Hepatic stellate cell (primary cell): Measurements from ENCODE around the gene CDH2.
A peak's percentile ranks its signal among the peaks of the same experiment; 100 is the strongest.

Experiments used
- DNase-seq: peaks from one replicate; pipeline ENCODE4 v3.0.0; 2011; ENCODE audit warnings: low spot score

The CDH2 gene

DNA sequence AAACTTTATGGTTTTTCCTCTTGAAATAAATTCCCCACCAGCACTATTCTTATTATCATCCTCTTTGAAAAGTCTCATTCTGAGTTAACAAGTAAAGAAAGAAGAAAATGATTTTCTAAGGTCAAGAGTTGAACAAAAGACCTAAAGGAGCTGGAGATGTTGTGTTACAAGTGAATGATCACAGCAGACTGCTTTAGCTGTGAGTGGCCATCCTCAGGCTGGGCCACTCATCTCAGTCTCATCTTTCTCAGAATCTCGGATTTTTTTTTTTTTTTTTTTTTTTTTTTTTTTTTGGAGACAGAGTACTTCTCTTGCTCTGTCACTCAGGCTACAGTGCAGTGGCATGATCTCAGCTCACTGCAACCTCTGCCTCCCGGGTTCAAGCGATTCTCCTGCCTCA lies 133.3 kb downstream of the CDH2 start:
- no peak for DNase-seq

GRCh38 chr18:28041366-28041765 lies 135.6 kb downstream of the CDH2 start:
- no peak for DNase-seq

GRCh38 chr18:28040716-28041115 lies 136.2 kb downstream of the CDH2 start:
- DNase-seq, result no peak

DNA sequence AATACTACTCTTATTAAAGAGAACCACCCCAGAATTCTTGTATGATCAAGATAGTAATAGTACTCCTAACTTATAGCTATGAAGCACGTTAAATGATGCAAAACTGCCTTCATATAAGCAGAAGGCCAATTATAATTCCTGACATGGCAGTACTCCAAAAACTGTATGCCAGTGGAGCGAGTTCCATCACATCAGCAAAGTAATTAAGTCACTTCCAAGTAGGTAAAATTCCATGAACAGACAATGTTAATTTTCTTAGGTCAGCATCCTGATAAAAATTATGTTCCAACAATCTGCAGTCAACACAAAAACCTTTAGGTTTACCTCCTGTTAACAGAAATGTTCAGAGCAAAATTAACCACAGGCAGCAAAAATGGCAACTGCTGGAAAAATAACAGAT lies 136.7 kb downstream of the CDH2 start:
- DNase-seq, result no peak

DNA sequence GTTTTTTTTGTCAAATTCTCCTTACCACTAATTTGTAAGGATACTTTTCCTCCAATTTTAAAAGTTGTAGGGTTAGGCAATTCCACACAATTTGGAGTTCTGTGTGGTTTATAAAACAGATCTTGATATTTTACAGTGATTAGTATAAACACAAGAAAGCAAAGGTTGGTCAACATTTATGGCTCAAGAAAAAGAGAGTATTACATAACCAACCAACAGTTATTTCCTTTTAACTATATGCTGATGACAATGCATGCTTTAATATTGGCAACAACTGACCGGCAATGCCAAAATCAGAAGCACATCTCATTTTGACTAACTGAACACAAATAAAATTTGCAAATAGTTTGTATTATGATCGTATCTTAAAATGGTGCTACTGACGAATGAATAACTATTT lies 137.2 kb downstream of the CDH2 start:
- DNase-seq, result no peak

DNA sequence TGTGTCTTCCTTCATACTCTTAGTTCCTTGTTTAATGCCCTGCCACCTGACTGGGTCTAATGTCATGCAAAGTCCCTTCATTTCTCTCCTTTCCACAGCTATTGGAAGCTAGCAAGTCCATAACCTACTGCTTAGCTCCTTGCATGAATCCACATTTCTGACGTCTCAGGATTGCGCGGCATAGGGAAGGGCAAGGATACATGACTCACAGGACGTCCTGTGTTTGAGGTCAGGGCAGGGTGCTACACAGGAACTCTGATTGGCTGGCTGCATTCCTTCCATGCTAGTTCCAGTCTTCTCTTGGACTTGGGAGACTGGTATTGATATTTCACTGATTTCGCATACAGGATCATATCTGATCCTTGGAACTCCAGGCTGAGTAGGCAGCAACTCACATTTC lies 137.9 kb downstream of the CDH2 start:
- no peak for DNase-seq

GRCh38 chr18:28036488-28036887 lies 140.4 kb downstream of the CDH2 start:
- no peak for DNase-seq

GRCh38 chr18:28034567-28034966 lies 142.4 kb downstream of the CDH2 start:
- no peak for DNase-seq

DNA sequence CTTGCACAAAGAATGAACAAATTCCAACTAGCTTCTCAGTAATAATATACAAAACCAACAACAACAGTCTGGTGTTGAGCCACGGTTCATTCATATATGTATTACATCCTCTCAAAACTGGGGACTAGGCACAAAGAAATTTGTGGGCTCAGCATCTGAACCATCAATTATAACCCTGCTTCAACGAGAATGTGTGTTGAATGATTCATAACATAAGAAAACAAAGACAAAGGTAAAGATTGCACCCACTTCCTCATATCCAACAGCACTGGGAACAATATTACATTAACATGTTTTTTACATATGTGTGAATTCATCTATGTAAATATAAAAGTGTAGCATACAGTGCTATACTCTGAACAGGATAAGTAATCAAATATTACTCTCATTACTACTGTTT lies 144.8 kb downstream of the CDH2 start:
- DNase-seq, result no peak

GRCh38 chr18:28030458-28030857 lies 146.5 kb downstream of the CDH2 start:
- DNase-seq, result no peak

DNA sequence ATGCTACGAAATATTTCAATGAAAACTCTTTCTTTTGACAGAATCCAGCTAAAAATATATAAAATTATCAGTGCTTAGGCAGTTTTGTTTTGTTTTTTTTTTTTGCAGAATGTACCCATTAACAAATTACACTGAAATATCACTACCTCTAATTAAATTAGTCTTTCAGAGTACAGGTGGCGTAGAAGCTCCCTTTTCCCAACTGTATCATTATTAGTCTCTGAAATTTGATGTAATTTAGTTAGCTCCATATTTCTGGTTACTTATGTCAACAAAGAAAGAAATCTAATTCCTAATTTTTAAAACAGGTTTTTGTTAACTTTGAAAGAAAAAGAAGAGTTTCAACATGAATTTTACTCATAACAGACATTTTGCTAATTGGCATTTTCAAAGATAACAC lies 149.2 kb downstream of the CDH2 start:
- DNase-seq, result no peak

- DNase-seq, result no peak
Measured at GRCh38 chr18:28019425-28020108, 157.4 kb downstream of the CDH2 start.

GRCh38 chr18:28018351-28018750 lies 158.6 kb downstream of the CDH2 start:
- no peak for DNase-seq

DNA sequence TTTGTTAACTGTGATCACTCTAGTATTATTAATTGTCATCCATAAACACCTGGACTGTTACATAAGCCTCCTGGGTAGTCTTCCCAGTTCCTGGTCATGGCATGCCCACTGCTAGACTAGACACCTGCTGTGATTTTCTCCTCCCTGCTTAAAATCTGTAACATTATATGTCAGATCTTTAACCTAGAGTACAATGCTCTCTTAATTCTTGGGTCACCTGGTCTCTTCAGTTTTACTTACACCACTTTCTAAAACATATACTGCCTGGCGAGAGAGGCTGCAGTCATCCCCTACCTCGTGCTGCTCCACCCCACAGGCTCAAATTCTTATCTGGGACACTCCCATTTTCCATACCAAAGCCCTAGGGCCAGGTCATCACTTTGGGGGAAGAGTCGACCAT lies 161.3 kb downstream of the CDH2 start:
- DNase-seq, result no peak

DNA sequence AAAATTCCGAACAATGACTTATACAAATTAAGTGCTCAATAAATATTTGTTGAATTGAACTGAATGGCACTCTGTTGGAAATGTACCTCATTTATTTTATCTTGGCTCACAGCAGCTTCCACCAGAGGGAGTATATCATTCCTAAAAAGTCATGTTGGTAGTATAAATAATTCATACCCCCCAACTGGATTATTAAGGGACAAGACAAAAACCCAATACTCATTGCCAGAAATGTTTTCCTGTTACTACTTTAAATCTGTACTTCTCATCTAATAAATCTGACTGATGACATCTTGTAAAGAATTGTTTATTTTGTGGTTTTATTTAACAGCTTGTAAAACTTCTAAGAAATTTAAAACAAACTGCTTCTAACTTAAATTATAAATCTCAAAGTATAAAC lies 163.9 kb downstream of the CDH2 start:
- no peak for DNase-seq

- DNase-seq, result no peak
Measured at GRCh38 chr18:28012336-28012735, 164.6 kb downstream of the CDH2 start.

GRCh38 chr18:28009589-28009988 lies 167.3 kb downstream of the CDH2 start:
- DNase-seq, result no peak

DNA sequence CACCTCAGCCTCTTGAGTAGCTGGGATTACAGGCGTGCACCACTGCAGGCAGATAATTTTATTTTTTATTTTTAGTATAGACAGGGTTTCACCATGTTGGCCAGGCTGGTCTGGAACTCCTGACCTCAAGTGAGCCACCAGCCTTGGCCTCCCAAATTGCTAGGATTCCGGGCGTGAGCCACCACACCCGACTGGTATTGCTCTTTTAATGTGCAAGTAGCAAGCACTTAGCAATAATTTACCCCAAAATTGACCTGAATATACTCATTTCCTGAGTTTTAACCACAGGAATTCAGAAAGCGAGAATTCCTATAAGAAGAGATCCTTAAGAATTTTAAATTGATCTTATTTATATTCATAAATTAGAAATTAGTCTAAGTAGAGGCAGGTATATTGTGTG lies 169.1 kb downstream of the CDH2 start:
- DNase-seq, result no peak

DNA sequence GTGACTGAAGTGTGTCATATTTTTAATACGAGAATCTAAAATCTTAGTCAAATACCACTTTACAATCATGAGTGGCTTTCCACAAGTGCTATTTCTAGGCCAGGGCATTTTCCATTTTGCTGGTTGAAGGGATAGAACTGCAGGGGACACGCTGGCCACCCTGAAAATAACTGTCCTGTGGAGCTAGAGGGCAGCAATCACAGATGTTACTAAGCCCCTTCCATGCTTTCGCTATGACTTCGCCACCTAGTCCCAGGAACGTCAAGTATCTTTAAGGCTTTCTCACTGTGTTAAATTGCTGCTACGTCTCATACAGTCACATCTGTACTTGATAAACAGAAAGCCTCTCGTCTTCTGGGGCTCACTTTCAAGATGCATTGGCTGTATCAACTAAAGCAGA lies 171.8 kb downstream of the CDH2 start:
- DNase-seq, result no peak

DNA sequence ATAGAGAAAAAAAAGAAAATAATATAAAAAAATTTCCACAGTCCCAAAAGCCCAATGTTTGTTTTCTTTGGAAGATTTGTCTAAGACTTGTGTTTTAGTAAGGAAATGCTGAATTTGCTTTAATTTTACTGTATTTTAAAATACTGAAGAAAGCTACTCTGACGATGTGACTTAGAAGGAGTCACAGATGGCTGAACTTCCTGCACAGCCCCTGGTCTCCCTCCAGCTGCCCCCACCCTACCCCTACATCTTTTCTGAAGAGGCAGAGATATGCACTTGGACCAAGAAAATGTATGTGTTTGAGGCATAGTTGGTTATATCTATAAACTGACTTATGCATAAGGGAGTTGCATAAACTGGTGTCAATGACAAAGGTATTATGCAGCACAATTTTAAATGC lies 172.3 kb downstream of the CDH2 start:
- no peak for DNase-seq

GRCh38 chr18:28003451-28003850 lies 173.5 kb downstream of the CDH2 start:
- peak; percentile 39 for DNase-seq

- DNase-seq, result no peak
Measured at GRCh38 chr18:28002841-28003240, 174.1 kb downstream of the CDH2 start.

DNA sequence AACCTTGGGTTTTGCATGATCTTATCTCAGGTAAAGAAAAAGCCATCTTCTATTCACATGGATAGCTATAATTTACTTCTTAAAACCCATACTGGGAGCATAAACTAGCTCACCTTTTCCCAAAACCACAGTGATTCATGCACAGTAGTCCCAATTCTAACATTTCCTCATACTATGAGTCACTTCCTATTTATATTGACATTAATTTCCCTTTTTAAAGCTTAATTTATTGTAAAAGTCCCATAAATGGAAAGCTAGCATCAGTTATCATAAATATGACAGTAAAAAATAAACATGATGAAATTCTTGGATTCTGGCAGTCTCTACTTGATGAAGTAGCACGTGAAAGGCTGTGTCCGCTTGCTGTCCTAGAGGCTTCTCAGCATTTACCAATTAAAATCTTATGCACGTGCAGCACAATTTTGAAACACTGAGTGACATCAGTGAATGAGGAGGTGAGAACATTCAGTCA lies 180.1 kb downstream of the CDH2 start:
- no peak for DNase-seq

GRCh38 chr18:27995770-27996502 lies 181.0 kb downstream of the CDH2 start:
- no peak for DNase-seq
